NCI-H82 treated with DMSO at 0.1 percent for 48 hours (cell line): ENCODE data around the gene TINAG.

Experiments used
- DNase-seq: peaks from one replicate; lab custom pipeline; 2025; ENCODE audit not compliant: unreplicated experiment; lab: John Stamatoyannopoulos, UW

The TINAG gene

GRCh38 chr6:54426995-54427394, 118.8 kb downstream of the TINAG start:
- DNase-seq = no peak

- no peak for DNase-seq
Measured at GRCh38 chr6:54427396-54427937, 119.2 kb downstream of the TINAG start.

GRCh38 chr6:54428431-54428830, 120.2 kb downstream of the TINAG start:
- DNase-seq = no peak

GRCh38 chr6:54431466-54431865, 123.2 kb downstream of the TINAG start:
- DNase-seq = no peak
